ENCODE results near the gene RNF166. TPM values are rescaled to one million over a fixed set of nuclear protein-coding genes. Genes with fewer than 3 reads are reported as not detected.

The RNF166 gene
- total RNA-seq, 2 donors from 2014 or later, result 11.6 to 30.3 TPM

DNA sequence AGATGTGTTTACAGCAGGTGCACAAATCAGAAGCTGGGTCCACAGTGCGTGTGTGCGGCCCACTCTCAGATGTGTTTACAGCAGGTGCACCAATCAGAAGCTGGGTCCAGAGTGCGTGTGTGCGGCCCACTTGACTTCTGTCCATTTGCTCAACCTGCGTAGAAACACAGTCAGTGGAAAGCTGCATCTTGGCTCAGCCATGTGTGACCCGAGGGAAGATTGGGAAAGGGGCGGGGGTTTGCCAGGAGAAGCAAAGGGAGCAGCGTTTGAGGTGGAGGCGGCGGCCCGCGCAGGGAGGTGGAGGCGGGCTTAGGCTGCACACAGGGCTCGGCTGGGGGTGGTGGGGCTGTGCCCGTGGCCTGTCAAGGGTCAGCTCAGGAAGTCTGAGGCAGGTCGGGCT, 4.3 kb upstream of the RNF166 start:
- H3K27ac ChIP-seq, result no peak overlapping the region
- H3K9me3 ChIP-seq, result no peaks in the 10 kb centered on the region
- DNase-seq (ENCODE audit: low spot score), result no peak
- no peaks in the 10 kb centered on the region for H3K27me3 ChIP-seq (replicated peaks; ENCODE audit: insufficient read depth)
- intact Hi-C loops (cut with DNase I), result no loop called here
- no peaks in the 10 kb centered on the region for H3K4me1 ChIP-seq (replicated peaks)
- 78% methylated on average over 15 of the region's 16 CpGs for WGBS
- TF ChIP-seq POLR2AphosphoS5 (IDR thresholded peaks at IDR 0.05), result no peak
- TF ChIP-seq POLR2A (IDR thresholded peaks at IDR 0.05), result no peak
- TF ChIP-seq, protein P1, sequence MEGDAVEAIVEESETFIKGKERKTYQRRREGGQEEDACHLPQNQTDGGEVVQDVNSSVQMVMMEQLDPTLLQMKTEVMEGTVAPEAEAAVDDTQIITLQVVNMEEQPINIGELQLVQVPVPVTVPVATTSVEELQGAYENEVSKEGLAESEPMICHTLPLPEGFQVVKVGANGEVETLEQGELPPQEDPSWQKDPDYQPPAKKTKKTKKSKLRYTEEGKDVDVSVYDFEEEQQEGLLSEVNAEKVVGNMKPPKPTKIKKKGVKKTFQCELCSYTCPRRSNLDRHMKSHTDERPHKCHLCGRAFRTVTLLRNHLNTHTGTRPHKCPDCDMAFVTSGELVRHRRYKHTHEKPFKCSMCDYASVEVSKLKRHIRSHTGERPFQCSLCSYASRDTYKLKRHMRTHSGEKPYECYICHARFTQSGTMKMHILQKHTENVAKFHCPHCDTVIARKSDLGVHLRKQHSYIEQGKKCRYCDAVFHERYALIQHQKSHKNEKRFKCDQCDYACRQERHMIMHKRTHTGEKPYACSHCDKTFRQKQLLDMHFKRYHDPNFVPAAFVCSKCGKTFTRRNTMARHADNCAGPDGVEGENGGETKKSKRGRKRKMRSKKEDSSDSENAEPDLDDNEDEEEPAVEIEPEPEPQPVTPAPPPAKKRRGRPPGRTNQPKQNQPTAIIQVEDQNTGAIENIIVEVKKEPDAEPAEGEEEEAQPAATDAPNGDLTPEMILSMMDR (IDR thresholded peaks at IDR 0.05), result no peak
- no peak overlapping the region for H3K4me3 ChIP-seq
- peaks cover 0 to 14% of the 10 kb centered on the region in 2 donors for H3K36me3 ChIP-seq

DNA sequence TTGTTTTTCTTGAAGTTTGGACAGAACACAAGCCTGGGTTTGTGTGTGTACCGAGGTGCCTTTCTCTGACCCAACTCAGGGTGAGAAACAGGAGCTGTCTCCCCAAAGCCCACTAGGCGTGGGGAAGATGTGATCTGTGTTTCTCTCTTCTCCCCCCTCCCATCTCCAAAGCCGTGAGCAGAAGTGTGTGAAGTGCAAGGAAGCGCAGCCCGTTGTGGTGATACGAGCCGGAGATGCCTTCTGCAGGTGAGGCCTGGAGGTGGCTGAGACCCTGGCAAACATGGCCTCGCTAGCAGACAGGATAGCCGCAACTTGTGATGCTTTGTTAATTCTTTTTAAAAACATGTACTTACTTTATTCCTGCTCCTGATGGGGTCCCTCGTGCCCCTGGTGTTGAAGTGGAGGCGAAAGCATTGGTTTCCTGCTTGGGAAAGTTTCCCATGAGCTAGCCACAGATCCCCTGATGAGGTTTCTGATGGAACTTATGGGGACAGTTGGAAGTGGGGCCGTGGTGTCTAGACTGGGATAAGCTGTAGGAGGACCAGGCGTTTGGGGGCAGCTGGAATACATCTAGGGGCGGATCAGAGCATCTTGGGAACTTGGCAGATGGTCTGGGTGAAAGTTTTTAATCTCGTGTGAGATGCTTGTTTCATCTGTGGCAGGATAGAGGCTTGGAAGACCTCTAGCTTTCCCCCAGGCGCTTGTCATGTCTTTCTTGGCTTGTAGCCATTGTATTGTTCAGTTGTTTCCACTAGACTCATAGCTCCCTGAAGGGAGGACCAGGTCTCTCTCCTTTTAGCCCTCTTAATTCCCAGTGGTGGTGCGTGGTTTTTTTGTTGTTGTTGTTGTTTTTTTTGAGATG, 988 bp upstream of the RNF166 start:
- Histone ChIP-seq H3K27ac (peak overlapping the region; percentile 71 to 77), H3K36me3 (no peaks in the 10 kb centered on the region), H3K4me1 (replicated peaks) (peaks cover 2% of the 10 kb centered on the region), H3K9me3 (no peaks in the 10 kb centered on the region), H3K4me3 (peak overlapping the region; percentile 84 to 88), H3K27me3 (replicated peaks; ENCODE audit: insufficient read depth) (no peaks in the 10 kb centered on the region)
- WGBS, result 28% methylated on average over 17 of the region's 17 CpGs
- intact Hi-C loops (cut with DNase I), result no loop called here
- TF ChIP-seq, protein P1 (IDR thresholded peaks at IDR 0.05), result no peak
- TF ChIP-seq POLR2AphosphoS5 (IDR thresholded peaks at IDR 0.05) (no peak), POLR2A (IDR thresholded peaks at IDR 0.05) (no peak)
- no peak for DNase-seq (ENCODE audit: low spot score)

DNA sequence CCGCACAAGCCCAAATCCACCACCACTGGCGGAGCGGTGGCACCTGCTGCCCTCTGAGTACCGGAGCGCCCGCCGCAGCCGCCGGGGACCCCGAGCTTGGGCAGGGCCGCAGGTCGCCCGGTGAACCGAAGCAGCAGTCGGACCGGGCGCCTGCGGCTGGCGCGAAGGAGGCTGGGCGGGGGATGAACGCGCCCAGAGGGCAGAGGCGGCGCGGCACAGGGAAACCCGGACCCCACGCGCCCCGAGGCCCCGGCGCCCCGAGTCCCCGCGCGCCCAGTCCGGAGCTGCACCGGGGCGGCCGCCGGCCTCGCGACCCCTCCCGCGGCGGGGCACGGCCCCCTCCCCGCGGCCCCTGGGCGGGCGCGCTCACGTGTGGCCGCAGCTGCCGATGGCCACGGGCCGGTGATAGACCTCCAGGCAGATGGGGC, 393 bp downstream of the RNF166 start:
- DNase-seq (ENCODE audit: low spot score), result no peak
- intact Hi-C loops (cut with DNase I), result no loop called here
- H3K4me1 ChIP-seq (replicated peaks), result peaks cover 2% of the 10 kb centered on the region
- TF ChIP-seq POLR2AphosphoS5 (IDR thresholded peaks at IDR 0.05) (no peak), POLR2A (IDR thresholded peaks at IDR 0.05) (no peak)
- TF ChIP-seq, protein P1 (IDR thresholded peaks at IDR 0.05), result no peak
- no peaks in the 10 kb centered on the region for H3K9me3 ChIP-seq
- no peaks in the 10 kb centered on the region for H3K36me3 ChIP-seq
- no peaks in the 10 kb centered on the region for H3K27me3 ChIP-seq (replicated peaks; ENCODE audit: insufficient read depth)
- WGBS, result under 1% methylated on average over 50 of the region's 57 CpGs
- peak overlapping the region; percentile 84 to 88 for H3K4me3 ChIP-seq
- peak overlapping the region; percentile 54 to 77 for H3K27ac ChIP-seq

DNA sequence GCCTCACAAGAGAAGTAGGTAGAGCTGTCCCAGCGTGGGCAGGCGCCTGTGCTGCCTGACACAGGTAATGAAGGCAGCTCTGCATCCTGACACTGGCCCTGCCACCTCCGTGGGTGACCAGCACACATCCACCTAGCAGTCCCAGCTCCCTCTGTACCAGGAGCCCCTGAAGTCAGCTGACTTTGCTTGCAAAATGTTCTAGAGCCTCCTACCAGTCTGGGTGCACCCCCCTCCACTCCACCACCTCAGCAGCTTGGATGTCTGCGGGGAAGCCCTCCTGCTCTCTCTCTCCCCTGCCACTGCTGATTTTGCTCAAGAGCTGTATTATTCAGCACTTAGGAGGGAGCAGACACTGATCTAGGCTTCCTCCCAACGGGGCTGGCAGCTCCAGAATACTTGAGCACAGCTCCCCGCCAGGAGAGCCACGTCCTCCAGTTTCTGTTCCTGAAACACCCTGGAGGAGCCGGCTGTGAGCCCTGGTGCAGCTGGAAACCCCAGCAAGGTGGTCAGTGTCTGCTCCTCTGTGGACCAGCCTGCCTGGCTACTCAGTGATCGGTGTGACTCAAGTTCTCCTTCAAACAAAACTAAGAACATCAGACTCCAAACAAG, 1.0 kb downstream of the RNF166 start:
- no peak for DNase-seq (ENCODE audit: low spot score)
- WGBS, result 28% methylated on average over 9 of the region's 9 CpGs
- Histone ChIP-seq H3K4me1 (replicated peaks) (peaks cover 2% of the 10 kb centered on the region), H3K4me3 (peak overlapping the region; percentile 84 to 88), H3K27ac (peak overlapping the region; percentile 54 to 77), H3K9me3 (no peaks in the 10 kb centered on the region), H3K27me3 (replicated peaks; ENCODE audit: insufficient read depth) (no peaks in the 10 kb centered on the region), H3K36me3 (no peaks in the 10 kb centered on the region)
- intact Hi-C loops (cut with DNase I), result no loop called here
- no peak for TF ChIP-seq POLR2AphosphoS5 (IDR thresholded peaks at IDR 0.05)
- TF ChIP-seq, protein P1 (IDR thresholded peaks at IDR 0.05), result no peak
- no peak for TF ChIP-seq POLR2A (IDR thresholded peaks at IDR 0.05)

Data from prostate gland (tissue), 2 donors.